ENCODE results near the gene ARHGAP33.
A peak's percentile ranks its signal among the peaks of the same experiment; 100 is the strongest.
"Not testable (repeated sequence)": the region's sequence is repeated elsewhere in the genome, so short reads cannot be mapped to it uniquely, and the experiment has no call there.

Gene ARHGAP33

GRCh38 chr19:35780717-35781116 lies 5.4 kb downstream of the ARHGAP33 start:
- no peak for DNase-seq

- no peak for DNase-seq
These were observed 6.3 kb downstream of the ARHGAP33 start for GRCh38 chr19:35781650-35782049.

GRCh38 chr19:35782589-35782988 lies 7.2 kb downstream of the ARHGAP33 start:
- DNase-seq, result no peak

GRCh38 chr19:35783469-35784434 lies 8.4 kb downstream of the ARHGAP33 start:
- peak; percentile 85 for DNase-seq

GRCh38 chr19:35784503-35785338 lies 9.4 kb downstream of the ARHGAP33 start:
- peak; percentile 93 for DNase-seq

- no peak for DNase-seq
These were observed 9.9 kb downstream of the ARHGAP33 start for GRCh38 chr19:35785339-35785627.

- DNase-seq, result no peak
These were observed 11.2 kb downstream of the ARHGAP33 start for GRCh38 chr19:35786299-35787160.

GRCh38 chr19:35787227-35787799 lies 11.9 kb downstream of the ARHGAP33 start:
- DNase-seq, result no peak

GRCh38 chr19:35788205-35788960 lies 13.0 kb downstream of the ARHGAP33 start:
- DNase-seq, result no peak

- DNase-seq, result no peak
These were observed 14.0 kb downstream of the ARHGAP33 start for GRCh38 chr19:35789195-35789977.

- no peak for DNase-seq
These were observed 14.9 kb downstream of the ARHGAP33 start for GRCh38 chr19:35789978-35790944.

GRCh38 chr19:35790981-35791813 lies 15.8 kb downstream of the ARHGAP33 start:
- no peak for DNase-seq

- DNase-seq, result no peak
These were observed 16.5 kb downstream of the ARHGAP33 start for GRCh38 chr19:35791814-35792279.

- no peak for DNase-seq
These were observed 16.9 kb downstream of the ARHGAP33 start for GRCh38 chr19:35792312-35792711.

GRCh38 chr19:35792888-35793287 lies 17.5 kb downstream of the ARHGAP33 start:
- no peak for DNase-seq

- no peak for DNase-seq
These were observed 18.2 kb downstream of the ARHGAP33 start for GRCh38 chr19:35793381-35794165.

- DNase-seq, result not testable (repeated sequence)
These were observed 20.2 kb downstream of the ARHGAP33 start for GRCh38 chr19:35795564-35795963.
